K562 (cell line): ENCODE results near the gene PAEP. TPM values are rescaled to one million over a fixed set of nuclear protein-coding genes. Genes with fewer than 3 reads are reported as not detected.

Source experiments
- CEBPB ChIP-seq: fragments of 450-650 bp; IDR thresholded peaks from 2 replicates; pipeline ENCODE4 v1.6.1; 2016; ENCODE audit warnings: missing genetic modification characterization, missing compliant biosample characterization
- CHD4 ChIP-seq: fragments of 200-600 bp; sonication (generic); IDR thresholded peaks from 3 replicates; pipeline ENCODE4 v1.6.1; 2012; ENCODE audit warnings: low read depth, mild to moderate bottlenecking, mixed read lengths, low read length, inconsistent platforms; ENCODE audit not compliant: insufficient read depth, insufficient replicate concordance, poor library complexity, severe bottlenecking
- SPI1 ChIP-seq: IDR thresholded peaks from 2 replicates; pipeline ENCODE4 v1.6.1; 2011; ENCODE audit warnings: low read depth, low read length, control low read depth, borderline replicate concordance
- ZNF583 ChIP-seq: fragments of 250-450 bp; sonication (Bioruptor Pico); IDR thresholded peaks from 2 replicates; pipeline ENCODE4 v1.4.0; 2020
- ZNF79 ChIP-seq: fragments of 250-450 bp; sonication (Bioruptor Pico); IDR thresholded peaks from 2 replicates; pipeline ENCODE4 v1.4.0; 2020; ENCODE audit warnings: low read depth, mild to moderate bottlenecking, moderate library complexity
- polyA plus RNA-seq, 8 experiments: library from polyadenylated mRNA; depleted of rRNA in 4 of 8; stranded (reverse) in 5 of 8; unstranded in 3 of 8; fragments of >200 nt; fragmentation: Nextera tagmentation in 2 of 8; fragmentation: Illumina TruSeq in 1 of 8; extraction: Ambion mirVana in 2 of 8; extraction: Trizol in 1 of 8; gene quantifications; 2 replicates each; pipeline versions ENCODE4 v1.2.1 to v1.2.3, GENCODE V29; 2011 to 2014; ENCODE audit warnings: inconsistent platforms in 1 of 8, missing spikeins in 1 of 8
- total RNA-seq, 7 experiments: library from RNA; depleted of rRNA in 6 of 7; stranded (reverse); fragments of >200 nt in 6 of 7; fragmentation: Illumina TruSeq in 2 of 7; extraction: Trizol in 2 of 7; gene quantifications; 2 replicates each; pipeline versions ENCODE4 v1.2.1 to v1.2.3, GENCODE V29; 2011 to 2021; ENCODE audit warnings: low replicate concordance in 1 of 7
- TF ChIP-seq, protein P1 (sequence below): sonication (generic); formaldehyde crosslinking; IDR thresholded peaks from 2 replicates; pipeline ENCODE4 v1.8.0; 2023; ENCODE audit warnings: missing genetic modification reagents, mild to moderate bottlenecking, borderline replicate concordance

Gene PAEP
- total and polyA plus RNA-seq, 9 of the 15 experiments (the other 6 are each of a cell fraction or from before 2014, with no cell fraction given): 0.22 to 4.5 (median 0.58) TPM

DNA sequence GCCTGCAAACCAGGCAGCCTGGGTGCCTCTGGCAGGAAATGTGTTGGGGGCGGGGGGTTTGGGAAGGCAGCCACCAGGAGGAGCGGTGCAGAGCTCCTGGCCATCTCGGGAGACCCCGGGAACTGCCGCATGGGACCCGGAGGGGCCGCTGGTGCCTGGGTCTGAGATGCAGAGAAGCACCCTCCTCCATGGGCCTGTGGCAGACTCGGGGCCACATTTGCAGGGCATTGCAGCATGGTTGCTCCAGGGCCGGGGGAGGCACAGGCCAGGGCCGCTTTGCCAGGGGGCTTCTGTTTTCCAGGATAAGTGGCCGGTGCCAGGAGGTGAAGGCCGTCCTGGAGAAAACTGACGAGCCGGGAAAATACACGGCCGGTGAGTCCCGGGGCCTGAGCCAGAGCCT is 38.6 kb upstream of the PAEP start (continued):
- TF ChIP-seq, protein P1, sequence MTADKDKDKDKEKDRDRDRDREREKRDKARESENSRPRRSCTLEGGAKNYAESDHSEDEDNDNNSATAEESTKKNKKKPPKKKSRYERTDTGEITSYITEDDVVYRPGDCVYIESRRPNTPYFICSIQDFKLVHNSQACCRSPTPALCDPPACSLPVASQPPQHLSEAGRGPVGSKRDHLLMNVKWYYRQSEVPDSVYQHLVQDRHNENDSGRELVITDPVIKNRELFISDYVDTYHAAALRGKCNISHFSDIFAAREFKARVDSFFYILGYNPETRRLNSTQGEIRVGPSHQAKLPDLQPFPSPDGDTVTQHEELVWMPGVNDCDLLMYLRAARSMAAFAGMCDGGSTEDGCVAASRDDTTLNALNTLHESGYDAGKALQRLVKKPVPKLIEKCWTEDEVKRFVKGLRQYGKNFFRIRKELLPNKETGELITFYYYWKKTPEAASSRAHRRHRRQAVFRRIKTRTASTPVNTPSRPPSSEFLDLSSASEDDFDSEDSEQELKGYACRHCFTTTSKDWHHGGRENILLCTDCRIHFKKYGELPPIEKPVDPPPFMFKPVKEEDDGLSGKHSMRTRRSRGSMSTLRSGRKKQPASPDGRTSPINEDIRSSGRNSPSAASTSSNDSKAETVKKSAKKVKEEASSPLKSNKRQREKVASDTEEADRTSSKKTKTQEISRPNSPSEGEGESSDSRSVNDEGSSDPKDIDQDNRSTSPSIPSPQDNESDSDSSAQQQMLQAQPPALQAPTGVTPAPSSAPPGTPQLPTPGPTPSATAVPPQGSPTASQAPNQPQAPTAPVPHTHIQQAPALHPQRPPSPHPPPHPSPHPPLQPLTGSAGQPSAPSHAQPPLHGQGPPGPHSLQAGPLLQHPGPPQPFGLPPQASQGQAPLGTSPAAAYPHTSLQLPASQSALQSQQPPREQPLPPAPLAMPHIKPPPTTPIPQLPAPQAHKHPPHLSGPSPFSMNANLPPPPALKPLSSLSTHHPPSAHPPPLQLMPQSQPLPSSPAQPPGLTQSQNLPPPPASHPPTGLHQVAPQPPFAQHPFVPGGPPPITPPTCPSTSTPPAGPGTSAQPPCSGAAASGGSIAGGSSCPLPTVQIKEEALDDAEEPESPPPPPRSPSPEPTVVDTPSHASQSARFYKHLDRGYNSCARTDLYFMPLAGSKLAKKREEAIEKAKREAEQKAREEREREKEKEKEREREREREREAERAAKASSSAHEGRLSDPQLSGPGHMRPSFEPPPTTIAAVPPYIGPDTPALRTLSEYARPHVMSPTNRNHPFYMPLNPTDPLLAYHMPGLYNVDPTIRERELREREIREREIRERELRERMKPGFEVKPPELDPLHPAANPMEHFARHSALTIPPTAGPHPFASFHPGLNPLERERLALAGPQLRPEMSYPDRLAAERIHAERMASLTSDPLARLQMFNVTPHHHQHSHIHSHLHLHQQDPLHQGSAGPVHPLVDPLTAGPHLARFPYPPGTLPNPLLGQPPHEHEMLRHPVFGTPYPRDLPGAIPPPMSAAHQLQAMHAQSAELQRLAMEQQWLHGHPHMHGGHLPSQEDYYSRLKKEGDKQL (CRISPR knock-in tag): no peak
- TF ChIP-seq SPI1: no peak
- no peak for TF ChIP-seq ZNF79 (CRISPR knock-in tag)
- no peak for TF ChIP-seq CEBPB (tag)
- no peak for TF ChIP-seq ZNF583
- no peak for TF ChIP-seq CHD4
